ENCODE results near the gene SSTR3.

SSTR3 gene

GRCh38 chr22:37198258-37199102 is 13.8 kb downstream of the SSTR3 start:
- no peak for TF ChIP-seq NFRKB (IDR thresholded peaks at IDR 0.05)
- TF ChIP-seq, protein P1, sequence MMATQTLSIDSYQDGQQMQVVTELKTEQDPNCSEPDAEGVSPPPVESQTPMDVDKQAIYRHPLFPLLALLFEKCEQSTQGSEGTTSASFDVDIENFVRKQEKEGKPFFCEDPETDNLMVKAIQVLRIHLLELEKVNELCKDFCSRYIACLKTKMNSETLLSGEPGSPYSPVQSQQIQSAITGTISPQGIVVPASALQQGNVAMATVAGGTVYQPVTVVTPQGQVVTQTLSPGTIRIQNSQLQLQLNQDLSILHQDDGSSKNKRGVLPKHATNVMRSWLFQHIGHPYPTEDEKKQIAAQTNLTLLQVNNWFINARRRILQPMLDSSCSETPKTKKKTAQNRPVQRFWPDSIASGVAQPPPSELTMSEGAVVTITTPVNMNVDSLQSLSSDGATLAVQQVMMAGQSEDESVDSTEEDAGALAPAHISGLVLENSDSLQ (IDR thresholded peaks at IDR 0.05), result peak; percentile 83
- peak; percentile 86 for DNase-seq (ENCODE audit: extremely low spot score)

DNA sequence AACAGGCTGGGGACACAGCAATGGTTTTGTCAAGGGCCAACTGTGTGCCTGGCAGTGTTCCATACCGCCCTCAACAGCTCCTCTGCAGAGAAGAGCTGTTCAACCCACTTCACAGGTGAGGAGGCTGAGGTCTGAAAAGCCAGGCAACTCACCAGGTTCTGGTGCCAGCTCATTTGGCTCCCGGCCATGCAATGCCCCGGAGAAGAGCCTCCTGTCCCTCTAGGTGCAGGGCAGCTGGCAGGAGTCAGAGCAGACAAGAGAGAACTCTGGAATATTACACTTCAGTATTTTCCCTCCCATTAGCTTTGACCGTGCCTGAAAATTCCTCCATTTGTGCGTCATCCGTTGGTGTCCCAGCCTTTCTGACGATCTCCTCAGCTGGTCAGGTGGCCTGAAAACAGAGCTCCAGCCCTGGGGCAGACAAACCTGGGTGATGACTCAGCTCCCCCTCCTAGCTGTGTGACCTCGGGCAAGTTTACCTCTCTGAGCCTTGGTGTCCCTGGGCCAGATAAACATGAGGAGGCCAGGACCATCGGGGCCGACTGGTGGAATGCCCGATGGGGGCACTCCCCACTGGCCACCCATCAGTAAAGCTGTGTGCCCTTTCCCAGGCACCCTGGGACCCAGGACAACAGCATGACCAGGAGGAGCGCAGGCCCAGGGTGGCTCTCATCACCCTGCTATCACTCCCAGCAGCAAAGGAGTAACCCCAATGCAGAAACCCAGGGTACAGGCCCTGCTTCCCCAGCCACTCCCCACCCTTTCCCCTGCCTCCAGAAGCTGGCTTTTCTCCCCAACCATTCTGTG is 14.6 kb downstream of the SSTR3 start:
- POLR2A ChIA-PET, result interaction anchor here (0.7 to 1.6 kb wide), 6 partner anchors 11 to 178 kb away, joined by 4 to 7 read pairs (median 4); partner anchors contain the start of genes MPST and TST
- no peak for DNase-seq (ENCODE audit: extremely low spot score)
- TF ChIP-seq TARDBP (IDR thresholded peaks at IDR 0.05), result no peak
- TF ChIP-seq CTBP1 (IDR thresholded peaks at IDR 0.05; ENCODE audit: borderline replicate concordance), result no peak
- TF ChIP-seq L3MBTL2 (conservative IDR thresholded peaks at IDR 0.05), result no peak
- no peak for TF ChIP-seq SUZ12 (IDR thresholded peaks at IDR 0.05)
- CTCF ChIA-PET, result interaction anchor here (0.7 to 0.8 kb wide), 2 partner anchors 44 to 177 kb away, joined by 3 read pairs; no protein-coding TSS in a partner anchor

More at GRCh38 chr22:37198258-37199102, 13.8 kb downstream of the SSTR3 start:
- ChIA-PET CTCF (interaction anchor here (0.6 to 2.0 kb wide), 8 partner anchors 11 to 119 kb away, joined by 3 to 14 read pairs (median 4); no protein-coding TSS in a partner anchor), POLR2A (interaction anchor here (1.0 to 1.6 kb wide), 13 partner anchors 12 to 179 kb away, joined by 3 to 7 read pairs (median 4); partner anchors contain the start of genes MPST and TST)

GRCh38 chr22:37196539-37197450 is 15.5 kb downstream of the SSTR3 start:
- ChIA-PET POLR2A (interaction anchor here (1.1 to 1.6 kb wide), 5 partner anchors 18 to 178 kb away, joined by 4 to 7 read pairs (median 4); partner anchors contain the start of genes MPST and TST), CTCF (interaction anchor here (0.8 kb wide), 1 partner anchor 177 kb away, joined by 3 read pairs; no protein-coding TSS in a partner anchor)
- no peak for DNase-seq (ENCODE audit: extremely low spot score)
- no peak for TF ChIP-seq ELF4 (IDR thresholded peaks at IDR 0.05)
- no peak for TF ChIP-seq CTBP1 (IDR thresholded peaks at IDR 0.05; ENCODE audit: borderline replicate concordance)
- TF ChIP-seq BHLHE40 (IDR thresholded peaks at IDR 0.05; ENCODE audit: borderline replicate concordance), result no peak
- TF ChIP-seq SP1 (IDR thresholded peaks at IDR 0.05), result no peak
- no peak for TF ChIP-seq FOXA1 (IDR thresholded peaks at IDR 0.05)
- TF ChIP-seq FOXM1 (IDR thresholded peaks at IDR 0.05; ENCODE audit: borderline replicate concordance), result no peak
- TF ChIP-seq, protein P1 (IDR thresholded peaks at IDR 0.05), result no peak
- TF ChIP-seq TARDBP (IDR thresholded peaks at IDR 0.05), result no peak
- no peak for TF ChIP-seq ZNF384 (IDR thresholded peaks at IDR 0.05)
- TF ChIP-seq SUZ12 (IDR thresholded peaks at IDR 0.05), result no peak
- TF ChIP-seq LEF1 (IDR thresholded peaks at IDR 0.05; ENCODE audit: borderline replicate concordance), result no peak
- no peak for TF ChIP-seq ARNT (IDR thresholded peaks at IDR 0.05)

- CTCF ChIA-PET, result no interaction called here
- DNase-seq (ENCODE audit: extremely low spot score), result no peak
- TF ChIP-seq LEF1 (IDR thresholded peaks at IDR 0.05; ENCODE audit: borderline replicate concordance) (no peak), HDGF (IDR thresholded peaks at IDR 0.05; ENCODE audit: borderline replicate concordance) (no peak), BHLHE40 (IDR thresholded peaks at IDR 0.05; ENCODE audit: borderline replicate concordance) (no peak), SUZ12 (IDR thresholded peaks at IDR 0.05) (no peak), ARNT (IDR thresholded peaks at IDR 0.05) (no peak), FOXM1 (IDR thresholded peaks at IDR 0.05; ENCODE audit: borderline replicate concordance) (no peak), FOXA1 (IDR thresholded peaks at IDR 0.05) (no peak), TARDBP (IDR thresholded peaks at IDR 0.05) (no peak), ZNF384 (IDR thresholded peaks at IDR 0.05) (no peak), FOXK2 (IDR thresholded peaks at IDR 0.05) (no peak), L3MBTL2 (conservative IDR thresholded peaks at IDR 0.05) (no peak), SP1 (IDR thresholded peaks at IDR 0.05) (no peak), ELF4 (IDR thresholded peaks at IDR 0.05) (no peak)
- TF ChIP-seq, protein P1 (IDR thresholded peaks at IDR 0.05), result no peak
These were observed 16.4 kb downstream of the SSTR3 start for GRCh38 chr22:37195921-37196320.

GRCh38 chr22:37194750-37195149 is 17.5 kb downstream of the SSTR3 start:
- POLR2A ChIA-PET, result no interaction called here
- TF ChIP-seq, protein P1 (IDR thresholded peaks at IDR 0.05), result no peak
- TF ChIP-seq CTBP1 (IDR thresholded peaks at IDR 0.05; ENCODE audit: borderline replicate concordance), result no peak
- TF ChIP-seq ARNT (IDR thresholded peaks at IDR 0.05), result no peak
- no peak for TF ChIP-seq FOXM1 (IDR thresholded peaks at IDR 0.05; ENCODE audit: borderline replicate concordance)
- CTCF ChIA-PET, result no interaction called here
- no peak for DNase-seq (ENCODE audit: extremely low spot score)

More at GRCh38 chr22:37195921-37196320, 16.4 kb downstream of the SSTR3 start:
- POLR2A ChIA-PET, result no interaction called here
